ENCODE results near the gene FYCO1.

DNA sequence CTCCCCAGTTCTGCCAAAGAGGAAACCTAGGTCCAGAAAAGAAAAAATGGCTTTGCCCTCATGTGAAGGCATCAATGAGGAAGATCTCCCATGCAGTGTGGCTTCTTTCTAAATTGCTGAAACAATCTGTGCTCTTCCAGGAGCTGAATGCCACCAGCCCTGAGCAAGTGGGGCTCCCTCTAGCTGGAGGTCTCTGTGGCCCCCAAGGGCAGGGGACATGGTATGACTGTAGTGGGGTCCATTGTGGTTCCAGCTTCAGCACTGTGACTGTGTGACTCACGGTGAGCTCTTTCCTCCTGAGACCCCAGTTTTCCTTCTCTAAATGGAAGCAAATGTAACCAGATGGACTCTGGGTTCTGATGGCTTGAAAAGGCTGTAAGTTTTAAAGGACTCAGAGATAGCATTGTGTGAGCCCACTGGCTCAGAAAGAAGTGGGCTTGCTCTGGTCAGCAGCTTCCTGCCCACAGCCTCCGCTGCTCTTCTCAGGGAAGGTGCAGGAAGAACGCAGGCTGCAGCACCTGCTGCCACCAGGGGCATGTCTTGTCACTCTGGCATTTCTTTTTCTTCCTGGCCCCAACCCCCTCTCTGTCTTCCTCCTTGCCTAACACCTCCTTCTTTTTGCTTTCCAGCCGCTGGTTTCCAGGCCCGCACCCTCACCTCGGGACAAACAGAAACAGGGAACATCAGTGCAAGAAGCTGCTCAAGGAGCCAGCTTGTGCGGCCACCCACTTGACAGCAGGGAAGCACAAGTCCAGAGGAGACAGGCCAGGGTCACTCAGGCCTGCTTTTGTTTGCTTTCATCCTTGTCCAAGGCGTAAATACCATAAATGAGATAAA is 58.2 kb downstream of the FYCO1 start:
- no peak for TF ChIP-seq CTCF (optimal IDR thresholded peaks at IDR 0.05 in 1 of 3, IDR thresholded peaks at IDR 0.05 in 1 of 3, conservative IDR thresholded peaks at IDR 0.05 in 1 of 3; ENCODE audit: extremely low read depth in 1 of 3, insufficient read depth in 2 of 3, low read length in 3 of 3)
- TF ChIP-seq EZH2 (IDR thresholded peaks at IDR 0.05; ENCODE audit: low read length), result no peak
